HUES64 (cell line): Measurements from ENCODE around the gene CPA5.

Source experiments
- H3K27ac ChIP-seq: 2 replicates; pipeline ENCODE4 v1.7.0; 2013; ENCODE audit warnings: low read depth, low read length, inconsistent platforms
- H3K27me3 ChIP-seq: 2 replicates; pipeline ENCODE4 v1.6.1; 2013; ENCODE audit warnings: mild to moderate bottlenecking, low read length; ENCODE audit not compliant: insufficient read depth
- H3K36me3 ChIP-seq: 2 replicates; pipeline ENCODE4 v1.6.1; 2013; ENCODE audit warnings: mild to moderate bottlenecking, low read length; ENCODE audit not compliant: insufficient read depth
- H3K4me1 ChIP-seq: 2 replicates; pipeline ENCODE4 v1.6.1; 2013; ENCODE audit warnings: mild to moderate bottlenecking, low read length, moderate library complexity; ENCODE audit not compliant: insufficient read depth
- H3K4me3 ChIP-seq: 2 replicates; pipeline ENCODE4 v1.5.1; 2013; ENCODE audit warnings: mild to moderate bottlenecking, low read length, moderate library complexity
- H3K9ac ChIP-seq: 2 replicates; pipeline ENCODE4 v1.6.1; 2013; ENCODE audit warnings: mild to moderate bottlenecking, low read depth, low read length
- H3K9me3 ChIP-seq: 2 replicates; pipeline ENCODE4 v1.6.1; 2013; ENCODE audit warnings: low read depth, low read length; ENCODE audit not compliant: insufficient read depth
- WGBS: fragments of 150-250, 120-280 bp; methylation state at CpG from one replicate; pipeline ENCODE4 v1.1.7; 2013; ENCODE audit warnings: missing lambda C conversion rate; 5-methylcytosine and 5-hydroxymethylcytosine counted together

The CPA5 gene

DNA sequence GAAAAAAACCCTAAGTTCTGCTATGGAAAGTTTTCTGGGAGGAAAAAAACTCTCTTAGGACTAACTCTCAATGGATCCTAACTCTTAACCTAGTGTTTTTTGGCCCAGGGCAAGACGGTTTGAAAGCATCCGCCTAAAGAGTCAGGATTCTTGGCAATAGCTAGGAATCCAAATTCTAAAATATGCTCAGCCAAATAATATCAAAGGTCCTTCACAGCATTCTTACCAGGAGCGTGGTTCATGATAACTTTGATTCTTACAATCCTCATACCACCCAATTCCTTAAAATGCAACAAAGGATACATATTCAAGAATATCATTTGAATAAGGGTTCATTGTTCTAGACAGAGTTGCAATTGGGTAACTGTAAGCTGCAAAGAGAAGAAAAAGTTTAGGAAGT lies 57.0 kb downstream of the CPA5 start:
- Histone ChIP-seq H3K27ac (no peak overlapping the region), H3K4me1 (no peaks in the 10 kb centered on the region; the same call in 1 of the 2 replicates), H3K4me3 (no peak overlapping the region), H3K9me3 (no peaks in the 10 kb centered on the region), H3K9ac (no peak overlapping the region), H3K36me3 (0 out of 2 replicates have a peak, but pooled peaks cover 6% of the 10 kb centered on the region), H3K27me3 (no peaks in the 10 kb centered on the region)
- 97% methylated on average over 3 of the region's 3 CpGs for WGBS

DNA sequence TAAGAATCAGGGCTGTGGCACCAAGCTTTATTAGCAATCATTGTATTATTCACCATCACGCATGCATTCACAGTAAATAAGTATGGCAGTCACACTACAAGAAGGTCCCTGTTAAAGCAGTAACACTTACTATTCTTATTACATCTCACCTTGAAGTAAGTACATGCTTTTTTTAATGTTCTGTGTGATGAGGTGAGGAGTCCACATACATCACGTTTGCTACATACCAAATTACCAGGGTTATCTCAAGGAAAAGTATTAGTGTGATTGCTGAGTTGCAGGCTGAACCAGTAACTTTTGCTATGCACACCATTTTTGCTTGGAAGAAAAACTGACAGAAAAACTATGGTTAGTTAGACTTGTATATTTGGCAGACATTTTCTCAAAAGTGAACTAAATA lies 60.4 kb downstream of the CPA5 start:
- Histone ChIP-seq H3K27me3 (no peaks in the 10 kb centered on the region), H3K9me3 (no peaks in the 10 kb centered on the region), H3K4me3 (no peak overlapping the region), H3K4me1 (no peaks in the 10 kb centered on the region), H3K9ac (no peak overlapping the region), H3K27ac (no peak overlapping the region), H3K36me3 (0 out of 2 replicates have a peak, but pooled peaks cover 6% of the 10 kb centered on the region)
- WGBS: 85% methylated on average over 2 of the region's 2 CpGs

DNA sequence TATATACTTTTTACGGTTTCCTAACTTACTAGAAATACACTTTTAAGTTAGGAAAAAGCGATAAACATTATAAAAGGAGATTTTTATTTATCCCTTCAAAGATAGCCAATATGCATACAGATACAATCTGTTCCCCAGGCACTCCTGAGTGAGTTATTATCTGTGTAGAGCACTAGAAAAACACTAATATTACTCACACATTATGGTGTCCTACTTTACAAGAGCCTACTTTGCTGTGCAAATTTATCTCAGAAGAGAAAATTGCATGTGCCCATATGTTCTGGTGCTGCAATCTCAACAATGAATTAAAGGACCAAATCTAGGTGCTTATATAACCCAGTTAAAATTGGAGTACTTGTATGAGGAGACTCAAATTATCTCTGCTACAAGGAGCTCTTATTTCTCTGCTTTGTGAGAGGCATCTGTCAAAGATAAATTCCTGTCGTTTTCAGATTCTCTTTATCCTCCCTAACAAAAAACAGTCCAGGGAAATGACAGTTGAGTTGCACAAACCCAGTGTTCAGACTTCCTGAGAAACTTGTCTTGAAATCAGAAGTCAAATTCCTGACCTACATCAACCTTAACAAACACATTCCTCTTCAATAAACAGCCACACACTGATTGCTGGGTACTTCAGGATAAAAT lies 64.6 kb downstream of the CPA5 start:
- 67% methylated on average over 1 of the region's 3 CpGs for WGBS
- Histone ChIP-seq H3K4me1 (no peaks in the 10 kb centered on the region), H3K9me3 (no peaks in the 10 kb centered on the region), H3K36me3 (no peaks in the 10 kb centered on the region), H3K27ac (no peak overlapping the region), H3K4me3 (no peak overlapping the region), H3K9ac (no peak overlapping the region), H3K27me3 (no peaks in the 10 kb centered on the region)

DNA sequence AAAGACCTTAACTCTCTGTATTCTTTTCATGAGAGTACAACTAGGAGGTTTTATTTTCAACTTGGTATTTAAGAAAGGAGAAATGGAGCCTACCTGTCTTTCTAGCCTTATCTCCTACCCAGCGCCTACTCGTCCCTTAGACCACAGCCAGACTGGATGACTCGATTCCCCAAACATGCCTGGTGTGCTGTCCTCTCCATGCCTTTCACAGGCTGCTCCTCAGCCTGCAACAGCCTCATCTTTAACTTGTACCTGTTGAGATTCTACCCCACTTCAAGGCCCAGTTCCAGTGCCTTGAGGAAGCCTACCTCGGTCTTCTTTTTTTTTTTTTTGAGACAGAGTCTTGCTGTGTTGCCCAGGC lies 65.1 kb downstream of the CPA5 start:
- Histone ChIP-seq H3K4me3 (no peak overlapping the region), H3K27me3 (no peaks in the 10 kb centered on the region), H3K36me3 (no peaks in the 10 kb centered on the region), H3K9me3 (no peaks in the 10 kb centered on the region), H3K4me1 (no peaks in the 10 kb centered on the region), H3K27ac (no peak overlapping the region), H3K9ac (no peak overlapping the region)
- whole genome bisulfite sequencing: 93% methylated on average over 4 of the region's 4 CpGs

DNA sequence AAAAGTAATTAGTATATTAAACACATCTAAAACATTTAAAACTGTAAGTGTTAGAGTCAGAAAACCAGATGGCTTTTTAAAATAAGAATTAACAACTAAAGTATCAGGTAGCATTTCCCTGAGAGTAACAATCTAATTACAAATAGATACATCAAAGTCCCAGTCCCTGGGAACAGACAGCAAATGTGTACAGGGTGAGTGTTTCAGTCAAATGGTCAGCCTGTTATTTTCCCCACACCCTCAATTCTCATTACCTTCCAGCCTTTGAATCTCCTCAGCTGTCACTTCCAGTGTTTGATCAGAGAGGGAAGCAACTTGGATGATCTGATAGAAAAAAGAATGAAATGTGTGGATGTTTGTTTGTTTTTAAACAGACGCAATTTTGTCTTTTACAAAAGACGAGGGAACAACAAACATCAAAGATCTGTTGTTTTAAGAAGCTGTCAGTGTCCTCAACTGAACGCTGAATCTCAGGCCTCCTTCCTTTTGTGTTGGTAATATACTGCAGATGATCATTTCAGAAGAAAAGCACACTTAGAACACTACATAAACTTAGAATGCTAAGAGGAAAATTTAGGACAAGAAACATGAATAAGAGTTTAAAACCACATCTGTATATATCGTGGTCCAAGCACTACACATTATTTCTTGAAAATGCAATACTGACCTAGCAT lies 66.4 kb downstream of the CPA5 start:
- no peaks in the 10 kb centered on the region for H3K36me3 ChIP-seq
- H3K9ac ChIP-seq: no peak overlapping the region
- H3K27ac ChIP-seq: no peak overlapping the region
- 78% methylated on average over 4 of the region's 4 CpGs for WGBS
- H3K9me3 ChIP-seq: no peaks in the 10 kb centered on the region
- H3K4me1 ChIP-seq: no peaks in the 10 kb centered on the region
- no peak overlapping the region for H3K4me3 ChIP-seq
- H3K27me3 ChIP-seq: no peaks in the 10 kb centered on the region

DNA sequence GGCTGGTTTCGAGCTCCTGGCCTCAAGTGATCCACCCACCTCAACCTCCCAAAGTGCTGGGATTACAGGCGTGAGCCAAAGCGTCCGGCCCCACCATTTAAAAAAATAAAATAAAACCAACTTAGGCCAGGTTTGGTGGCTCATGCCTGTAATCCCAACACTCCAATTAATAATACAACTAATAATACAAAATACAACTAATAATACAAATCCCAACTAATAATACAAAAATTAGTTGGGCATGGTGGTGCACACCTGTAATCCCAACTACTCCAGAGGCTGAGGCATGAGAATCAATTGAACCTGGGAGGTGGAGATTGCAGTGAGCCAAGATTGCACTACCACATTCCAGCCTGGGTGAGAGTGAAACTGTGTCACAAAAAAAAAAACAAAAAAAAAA lies 68.6 kb downstream of the CPA5 start:
- Histone ChIP-seq H3K9ac (no peak overlapping the region), H3K4me1 (no peaks in the 10 kb centered on the region; the same call in 1 of the 2 replicates), H3K36me3 (no peaks in the 10 kb centered on the region), H3K27me3 (no peaks in the 10 kb centered on the region), H3K27ac (no peak overlapping the region), H3K9me3 (no peaks in the 10 kb centered on the region), H3K4me3 (no peak overlapping the region)
- WGBS: 92% methylated on average over 4 of the region's 4 CpGs

DNA sequence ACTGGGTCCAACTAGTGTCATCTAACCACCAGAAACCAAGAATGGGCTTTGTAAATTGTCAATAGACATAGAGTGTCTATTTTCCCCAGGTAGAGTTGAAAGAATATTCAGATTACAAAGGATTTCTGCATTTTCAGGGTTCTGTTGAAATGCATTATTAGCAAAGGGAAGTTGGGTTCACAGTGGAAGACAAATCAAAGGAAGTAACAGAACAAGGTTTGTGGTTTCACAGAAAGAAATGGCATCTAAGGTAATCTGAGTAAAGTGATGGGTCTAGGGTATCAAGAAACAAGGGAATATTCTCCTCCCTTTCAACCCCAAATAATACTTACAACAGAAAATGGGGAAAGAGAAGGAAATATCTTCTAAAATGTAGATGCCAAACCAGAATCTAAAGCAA lies 70.4 kb downstream of the CPA5 start:
- H3K27ac ChIP-seq: no peak overlapping the region
- no peaks in the 10 kb centered on the region for H3K9me3 ChIP-seq
- no peak overlapping the region for H3K9ac ChIP-seq
- no peaks in the 10 kb centered on the region for H3K27me3 ChIP-seq
- no peak overlapping the region for H3K4me3 ChIP-seq
- H3K36me3 ChIP-seq: no peaks in the 10 kb centered on the region
- H3K4me1 ChIP-seq: peaks cover 2% of the 10 kb centered on the region; the same call in 1 of the 2 replicates

DNA sequence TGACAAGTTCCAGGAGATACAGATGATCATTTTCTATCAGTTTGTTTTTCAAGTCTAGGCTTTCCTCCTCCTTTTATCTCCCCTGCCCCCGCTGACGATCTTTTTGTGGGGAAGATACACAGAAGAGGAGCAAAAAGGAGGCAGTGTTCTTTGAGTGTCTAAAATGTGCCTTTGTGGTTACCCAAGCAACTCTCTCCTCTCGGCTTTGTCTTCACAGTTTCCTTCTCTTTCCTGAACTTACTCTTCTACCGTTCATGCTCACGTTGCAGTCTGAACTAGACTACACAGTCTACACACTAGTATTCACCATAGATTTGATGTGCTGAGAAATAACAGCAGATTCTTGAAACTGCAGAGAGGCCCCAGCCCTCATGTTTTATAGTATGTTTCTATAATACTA lies 72.6 kb downstream of the CPA5 start:
- Histone ChIP-seq H3K4me1 (peaks cover 11% of the 10 kb centered on the region; the same call in 1 of the 2 replicates), H3K9me3 (no peaks in the 10 kb centered on the region), H3K27ac (no peak overlapping the region), H3K27me3 (no peaks in the 10 kb centered on the region), H3K9ac (no peak overlapping the region), H3K4me3 (no peak overlapping the region), H3K36me3 (no peaks in the 10 kb centered on the region)
- 96% methylated on average over 5 of the region's 5 CpGs for WGBS

DNA sequence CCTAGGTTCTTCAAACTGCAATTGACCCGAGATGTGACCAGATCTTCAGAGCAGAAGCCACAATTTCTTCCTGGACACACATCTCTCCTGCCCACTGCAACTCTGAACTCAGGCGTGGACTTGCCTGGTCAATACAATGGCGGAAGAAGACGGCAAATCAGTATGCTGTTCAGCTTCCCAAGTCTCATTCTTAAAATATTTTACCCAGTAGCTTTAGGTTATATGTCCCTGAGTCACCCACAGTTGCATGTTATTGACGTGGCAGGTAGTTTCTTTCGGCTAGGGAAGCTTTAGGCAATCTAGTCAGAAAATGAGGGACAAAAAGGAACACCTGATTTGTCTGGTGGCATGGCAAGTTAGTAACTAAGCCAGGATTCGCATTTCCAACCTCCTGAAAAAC lies 73.7 kb downstream of the CPA5 start:
- no peak overlapping the region for H3K9ac ChIP-seq
- H3K4me3 ChIP-seq: no peak overlapping the region
- H3K27ac ChIP-seq: no peak overlapping the region
- H3K4me1 ChIP-seq: peaks cover 13% of the 10 kb centered on the region; the same call in 1 of the 2 replicates
- no peaks in the 10 kb centered on the region for H3K36me3 ChIP-seq
- no peaks in the 10 kb centered on the region for H3K27me3 ChIP-seq
- no peaks in the 10 kb centered on the region for H3K9me3 ChIP-seq
- 95% methylated on average over 7 of the region's 7 CpGs for WGBS
